ENCODE measurements around the gene C12orf75. TPM values are rescaled to one million over a fixed set of nuclear protein-coding genes. Genes with fewer than 3 reads are reported as not detected.

C12orf75 gene
- total and polyA plus RNA-seq, 8 donors = 4.9 to 145 (median 43.4) TPM; not detected in 1

GRCh38 chr12:105319691-105320209 is 10.7 kb upstream of the C12orf75 start:
- intact Hi-C loops (cut with DNase I; ENCODE audit: low total_unique reads) = no loop called here
- WGBS, 5 donors = 82 to 88% (median 86%) methylated on average over 8 of the region's 8 CpGs
- Histone ChIP-seq H3K9me3 (no peaks in the 10 kb centered on the region), H3K4me1 (peaks cover 12 to 36% (median 27%) of the 10 kb centered on the region in 4 donors), H3K36me3 (no peaks in the 10 kb centered on the region), H3K27ac (peak overlapping the region in 4 of 5 donors; percentile 34 to 64 (median 61)), H3K27me3 (no peaks in the 10 kb centered on the region), H3K4me3 (no peak overlapping the region)
- DNase-seq = no peak
- TF ChIP-seq EP300 (IDR thresholded peaks at IDR 0.05) (no peak), CTCF (IDR thresholded peaks at IDR 0.05) (no peak), POLR2AphosphoS5 (IDR thresholded peaks at IDR 0.05) (no peak), POLR2A (IDR thresholded peaks at IDR 0.05) (no peak)

GRCh38 chr12:105321125-105321524 is 9.4 kb upstream of the C12orf75 start:
- Histone ChIP-seq H3K9me3 (no peaks in the 10 kb centered on the region), H3K27ac (peak overlapping the region; percentile 11 to 63 (median 56)), H3K27me3 (no peaks in the 10 kb centered on the region), H3K4me3 (no peak overlapping the region), H3K4me1 (peaks cover 12 to 28% (median 20%) of the 10 kb centered on the region in 4 donors), H3K36me3 (no peaks in the 10 kb centered on the region)
- TF ChIP-seq EP300 (IDR thresholded peaks at IDR 0.05) = no peak
- no peak for TF ChIP-seq POLR2AphosphoS5 (IDR thresholded peaks at IDR 0.05)
- no peak for TF ChIP-seq CTCF (IDR thresholded peaks at IDR 0.05)
- no peak for TF ChIP-seq POLR2A (IDR thresholded peaks at IDR 0.05)
- 0 to 39% (median 13%) methylated on average over 2 of the region's 2 CpGs for WGBS, 5 donors
- peak in 1 of 2 donors; percentile 40 for DNase-seq
- intact Hi-C loops (cut with DNase I; ENCODE audit: low total_unique reads) = no loop called here

- Histone ChIP-seq H3K36me3 (no peaks in the 10 kb centered on the region), H3K27ac (peak overlapping the region in 4 of 5 donors; percentile 18 to 77 (median 60)), H3K27me3 (no peaks in the 10 kb centered on the region), H3K4me3 (no peak overlapping the region), H3K9me3 (no peaks in the 10 kb centered on the region), H3K4me1 (peaks cover 8 to 23% (median 19%) of the 10 kb centered on the region in 4 donors)
- intact Hi-C loops (cut with DNase I; ENCODE audit: low total_unique reads) = no loop called here
- no peak for DNase-seq
- peak in 1 of 3 donors; percentile 53 for TF ChIP-seq POLR2AphosphoS5 (IDR thresholded peaks at IDR 0.05)
- no peak for TF ChIP-seq POLR2A (IDR thresholded peaks at IDR 0.05)
- TF ChIP-seq CTCF (IDR thresholded peaks at IDR 0.05) = no peak
- 32 to 53% (median 50%) methylated on average over 4 of the region's 4 CpGs for WGBS, 5 donors
These were observed 8.4 kb upstream of the C12orf75 start for GRCh38 chr12:105322070-105322469.

- Histone ChIP-seq H3K4me3 (no peak overlapping the region), H3K27ac (no peak overlapping the region), H3K36me3 (no peaks in the 10 kb centered on the region), H3K27me3 (no peaks in the 10 kb centered on the region), H3K9me3 (no peaks in the 10 kb centered on the region), H3K4me1 (peaks cover 5 to 21% (median 15%) of the 10 kb centered on the region in 4 donors)
- intact Hi-C loops (cut with DNase I; ENCODE audit: low total_unique reads) = no loop called here
- WGBS, 5 donors = 86 to 100% (median 100%) methylated on average over 2 of the region's 2 CpGs
- TF ChIP-seq POLR2AphosphoS5 (IDR thresholded peaks at IDR 0.05) (no peak), EP300 (IDR thresholded peaks at IDR 0.05) (no peak), POLR2A (IDR thresholded peaks at IDR 0.05) (no peak), CTCF (IDR thresholded peaks at IDR 0.05) (no peak)
- DNase-seq = no peak
These were observed 5.8 kb upstream of the C12orf75 start for GRCh38 chr12:105324704-105325103.
